GM12874 (cell line): Measurements from ENCODE around the gene TRPV2.

Source experiments
- TF ChIP-seq, protein P1 (sequence below): IDR thresholded peaks from 2 replicates; pipeline ENCODE4 v1.5.1; 2011; ENCODE audit warnings: low read depth, mild to moderate bottlenecking, control low read depth, low read length, moderate library complexity; ENCODE audit not compliant: insufficient read depth

The TRPV2 gene

DNA sequence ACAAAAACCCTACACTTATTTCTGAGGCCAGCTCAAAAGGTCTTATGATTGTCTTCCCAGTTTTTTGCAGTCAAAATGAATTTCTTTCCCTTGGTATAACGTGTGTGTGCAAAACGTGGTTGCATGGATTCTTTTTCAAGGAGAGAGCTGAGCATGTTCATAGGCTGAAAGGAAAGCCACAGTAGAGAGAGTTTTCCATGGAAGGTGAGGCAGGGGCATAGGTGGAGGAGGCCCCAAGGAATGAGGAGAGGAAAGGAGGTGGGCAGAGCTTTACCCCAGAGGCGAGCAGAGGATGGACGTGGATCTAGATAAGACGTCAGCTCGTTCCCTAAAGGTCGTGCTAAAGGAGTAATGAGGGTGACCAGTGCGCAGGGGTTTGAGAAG, 22.8 kb downstream of the TRPV2 start:
- TF ChIP-seq, protein P1, sequence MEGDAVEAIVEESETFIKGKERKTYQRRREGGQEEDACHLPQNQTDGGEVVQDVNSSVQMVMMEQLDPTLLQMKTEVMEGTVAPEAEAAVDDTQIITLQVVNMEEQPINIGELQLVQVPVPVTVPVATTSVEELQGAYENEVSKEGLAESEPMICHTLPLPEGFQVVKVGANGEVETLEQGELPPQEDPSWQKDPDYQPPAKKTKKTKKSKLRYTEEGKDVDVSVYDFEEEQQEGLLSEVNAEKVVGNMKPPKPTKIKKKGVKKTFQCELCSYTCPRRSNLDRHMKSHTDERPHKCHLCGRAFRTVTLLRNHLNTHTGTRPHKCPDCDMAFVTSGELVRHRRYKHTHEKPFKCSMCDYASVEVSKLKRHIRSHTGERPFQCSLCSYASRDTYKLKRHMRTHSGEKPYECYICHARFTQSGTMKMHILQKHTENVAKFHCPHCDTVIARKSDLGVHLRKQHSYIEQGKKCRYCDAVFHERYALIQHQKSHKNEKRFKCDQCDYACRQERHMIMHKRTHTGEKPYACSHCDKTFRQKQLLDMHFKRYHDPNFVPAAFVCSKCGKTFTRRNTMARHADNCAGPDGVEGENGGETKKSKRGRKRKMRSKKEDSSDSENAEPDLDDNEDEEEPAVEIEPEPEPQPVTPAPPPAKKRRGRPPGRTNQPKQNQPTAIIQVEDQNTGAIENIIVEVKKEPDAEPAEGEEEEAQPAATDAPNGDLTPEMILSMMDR: no peak

DNA sequence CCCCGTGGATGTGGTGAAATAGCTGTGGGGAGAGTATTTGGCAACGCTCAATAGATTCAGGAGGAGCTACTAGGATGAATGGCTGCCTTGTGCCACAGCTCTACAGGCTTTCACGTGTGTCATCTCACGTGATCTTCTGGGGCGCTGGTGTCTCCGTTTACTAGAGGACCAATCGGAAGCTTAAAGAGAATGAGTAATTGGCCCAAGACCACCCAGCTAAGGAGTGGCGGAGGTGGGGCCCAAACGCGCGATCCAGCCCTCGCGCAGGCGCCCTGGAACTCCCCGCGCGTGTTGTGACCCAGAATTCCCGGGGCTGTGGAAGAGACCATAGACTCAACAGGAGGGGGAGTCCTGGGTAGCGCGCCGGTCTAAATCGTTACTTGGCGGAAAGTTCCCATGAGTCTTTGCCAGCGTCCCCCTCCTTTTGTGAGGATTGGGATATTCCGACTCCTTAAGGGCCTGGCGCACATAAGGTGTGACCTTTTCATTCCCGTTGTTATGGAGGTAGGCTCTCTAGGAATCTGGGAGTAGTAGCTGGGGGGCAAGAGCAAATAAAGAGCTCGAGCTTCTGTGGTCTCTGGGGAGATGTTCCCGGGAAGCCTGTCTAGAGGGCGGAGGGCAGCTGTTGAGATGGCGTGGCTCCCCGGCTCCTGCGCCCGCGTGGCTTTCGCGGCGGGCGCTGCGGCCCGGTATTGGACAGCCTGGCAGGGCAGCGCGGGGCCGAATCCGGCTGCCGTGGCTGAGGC, 23.4 kb downstream of the TRPV2 start:
- TF ChIP-seq, protein P1: no peak

DNA sequence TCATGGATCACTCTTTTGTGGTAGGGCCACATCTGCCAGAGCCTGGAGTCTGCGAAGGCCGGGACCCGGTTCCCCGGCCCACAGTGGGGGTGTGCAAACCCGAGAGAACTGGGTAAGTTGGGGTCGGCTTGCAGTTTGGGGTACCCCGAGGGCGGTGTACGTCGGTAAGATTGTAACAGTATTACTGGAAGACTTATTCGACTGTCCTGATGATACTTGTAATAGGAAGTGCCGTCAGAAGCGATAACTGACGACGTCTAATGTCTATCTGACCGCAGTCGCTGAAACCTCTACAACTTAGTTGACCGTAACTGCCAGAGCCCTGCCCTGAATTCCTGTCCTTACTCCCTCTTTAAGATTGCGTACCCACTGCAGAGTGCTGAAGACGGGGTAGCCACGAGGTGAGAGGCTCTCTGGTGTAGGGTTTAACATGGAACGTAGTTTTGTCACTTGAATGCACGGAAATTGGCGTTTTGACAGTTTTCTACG, 24.0 kb downstream of the TRPV2 start:
- TF ChIP-seq, protein P1: no peak

DNA sequence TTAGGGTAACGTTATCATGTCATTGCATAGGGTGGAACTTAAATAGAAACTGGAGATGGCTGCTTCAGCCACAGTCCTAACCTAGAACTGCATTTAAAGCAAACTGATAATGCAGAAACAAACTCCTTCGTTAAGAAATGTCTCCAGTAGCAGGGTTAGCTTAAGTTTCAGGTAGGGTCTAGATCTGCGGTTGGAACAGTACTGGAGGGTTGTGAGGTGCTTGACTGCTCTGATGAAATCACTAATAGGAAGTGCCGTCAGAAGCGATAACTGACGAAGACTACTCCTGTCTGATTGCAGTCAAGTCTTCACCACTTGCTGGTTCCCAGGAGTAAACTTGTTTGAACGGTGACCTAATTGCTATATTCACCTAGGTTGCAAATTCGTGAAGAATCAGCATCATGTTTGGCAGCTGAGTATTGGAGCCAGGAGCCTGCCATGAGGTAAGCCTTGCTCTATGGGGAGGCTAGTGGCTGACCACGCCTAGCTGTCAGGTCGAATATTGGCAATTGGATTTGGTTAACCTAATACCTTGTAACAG, 24.5 kb downstream of the TRPV2 start:
- TF ChIP-seq, protein P1: no peak

DNA sequence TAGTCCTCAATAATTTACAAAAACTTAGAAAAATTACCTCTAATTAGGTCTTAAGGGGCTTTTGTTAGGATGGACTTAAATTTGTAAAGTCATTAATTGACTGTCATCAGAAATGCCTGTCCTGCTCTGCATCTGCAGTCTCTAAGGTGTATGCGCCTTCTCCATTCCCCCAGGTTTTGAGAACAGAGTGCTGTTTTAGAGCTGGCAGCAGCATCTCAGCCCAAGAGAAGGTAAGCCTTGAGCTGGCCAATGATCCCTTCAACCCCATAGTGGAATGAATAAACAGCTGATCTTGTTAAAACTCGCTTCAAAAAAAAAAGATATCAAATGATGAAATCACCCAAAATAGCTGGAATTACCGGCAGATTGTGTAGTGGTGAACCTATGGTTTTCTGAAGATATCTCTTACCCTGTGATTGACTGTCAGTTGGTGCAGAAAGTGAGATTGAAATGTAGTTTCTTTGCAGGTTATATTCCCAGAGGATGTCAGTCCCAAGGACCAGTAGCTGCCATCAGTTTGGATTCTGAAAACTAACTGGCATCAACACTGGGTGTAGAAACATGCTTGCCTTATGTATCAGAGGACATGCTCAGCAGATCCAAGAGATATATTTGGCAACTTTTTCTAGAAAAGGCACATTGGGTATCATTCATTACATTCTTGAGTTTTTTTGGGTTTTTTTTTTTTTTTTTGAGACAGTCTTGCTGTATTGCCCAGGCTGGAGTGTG, 25.7 kb downstream of the TRPV2 start:
- TF ChIP-seq, protein P1: no peak

DNA sequence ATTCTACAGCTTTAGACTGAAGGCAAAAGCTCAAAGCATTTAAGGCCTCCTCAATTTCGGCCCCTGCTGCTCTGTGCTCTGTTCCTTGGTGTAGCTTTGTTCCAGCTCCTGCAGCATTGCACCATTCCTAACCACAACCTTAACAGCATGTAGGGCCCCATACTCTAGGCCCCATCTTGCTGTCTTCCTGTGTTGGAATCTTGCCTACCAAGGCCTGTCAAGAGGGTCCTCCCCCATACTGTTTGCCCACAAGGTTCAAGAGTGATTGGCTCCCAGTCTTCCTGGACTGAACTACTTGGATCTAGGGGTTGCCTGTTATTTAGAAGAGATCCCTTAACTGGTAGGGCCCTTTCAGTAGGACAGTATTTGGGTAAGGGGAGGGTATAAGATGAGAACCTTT, 26.8 kb downstream of the TRPV2 start:
- TF ChIP-seq, protein P1: no peak

DNA sequence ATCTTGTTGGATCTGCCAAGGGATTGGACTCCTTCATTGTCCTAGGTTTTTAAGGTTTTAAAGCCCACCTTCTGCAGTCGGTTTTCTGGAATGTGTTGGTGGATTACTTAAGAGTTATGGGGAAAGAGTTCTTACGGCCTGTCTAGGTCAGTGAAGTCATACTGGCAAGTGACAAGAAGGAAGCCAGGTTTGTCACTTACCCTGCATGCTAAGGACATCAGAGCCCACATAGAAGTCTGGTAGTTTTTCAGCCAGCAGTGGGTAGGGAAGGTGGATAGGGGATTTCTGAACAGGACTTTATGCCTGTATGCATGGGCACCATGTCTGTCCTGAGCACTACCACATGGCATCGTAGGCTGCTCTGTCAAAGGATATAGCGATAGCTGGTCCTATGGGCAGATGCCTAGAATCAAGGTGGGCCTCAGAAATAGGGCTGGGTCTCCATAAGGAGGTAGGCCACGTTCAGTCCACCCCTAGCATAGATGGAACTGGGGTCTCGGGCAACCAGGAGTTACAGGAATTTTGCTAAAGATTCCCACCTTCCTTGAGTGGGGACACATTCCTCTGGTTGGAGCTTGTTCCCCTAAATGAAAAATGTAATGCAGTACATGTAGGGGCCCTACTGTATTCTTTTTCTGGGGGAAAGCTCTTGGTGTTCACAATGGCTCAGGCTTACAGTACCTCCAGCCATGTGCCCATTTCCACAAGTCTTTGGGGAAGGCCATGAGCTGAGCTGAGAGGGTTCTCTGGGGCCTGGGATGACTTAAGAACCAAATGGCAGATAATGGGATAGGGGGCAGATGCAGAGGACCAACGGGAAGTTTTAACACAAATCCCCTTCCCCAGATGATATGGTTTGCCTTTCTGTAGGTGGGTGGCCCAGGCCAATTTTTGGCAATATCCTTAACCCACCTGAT, 27.5 kb downstream of the TRPV2 start:
- TF ChIP-seq, protein P1: no peak
